Measurements from ENCODE around the gene TXNDC16.

TXNDC16 gene

GRCh38 chr14:52461721-52462120, 90.6 kb downstream of the TXNDC16 start:
- no peak overlapping the region for H3K4me3 ChIP-seq (ENCODE audit: low read depth, low read length)
- no peak for DNase-seq (ENCODE audit: low read depth)
- TF ChIP-seq, protein P1, sequence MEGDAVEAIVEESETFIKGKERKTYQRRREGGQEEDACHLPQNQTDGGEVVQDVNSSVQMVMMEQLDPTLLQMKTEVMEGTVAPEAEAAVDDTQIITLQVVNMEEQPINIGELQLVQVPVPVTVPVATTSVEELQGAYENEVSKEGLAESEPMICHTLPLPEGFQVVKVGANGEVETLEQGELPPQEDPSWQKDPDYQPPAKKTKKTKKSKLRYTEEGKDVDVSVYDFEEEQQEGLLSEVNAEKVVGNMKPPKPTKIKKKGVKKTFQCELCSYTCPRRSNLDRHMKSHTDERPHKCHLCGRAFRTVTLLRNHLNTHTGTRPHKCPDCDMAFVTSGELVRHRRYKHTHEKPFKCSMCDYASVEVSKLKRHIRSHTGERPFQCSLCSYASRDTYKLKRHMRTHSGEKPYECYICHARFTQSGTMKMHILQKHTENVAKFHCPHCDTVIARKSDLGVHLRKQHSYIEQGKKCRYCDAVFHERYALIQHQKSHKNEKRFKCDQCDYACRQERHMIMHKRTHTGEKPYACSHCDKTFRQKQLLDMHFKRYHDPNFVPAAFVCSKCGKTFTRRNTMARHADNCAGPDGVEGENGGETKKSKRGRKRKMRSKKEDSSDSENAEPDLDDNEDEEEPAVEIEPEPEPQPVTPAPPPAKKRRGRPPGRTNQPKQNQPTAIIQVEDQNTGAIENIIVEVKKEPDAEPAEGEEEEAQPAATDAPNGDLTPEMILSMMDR (IDR thresholded peaks at IDR 0.05; ENCODE audit: low read depth, low read length) = no peak
- TF ChIP-seq POLR2A (IDR thresholded peaks at IDR 0.05; ENCODE audit: extremely low read depth, insufficient read length) = no peak
- no peak for TF ChIP-seq MYC (IDR thresholded peaks at IDR 0.05; ENCODE audit: low read depth, low read length)

DNA sequence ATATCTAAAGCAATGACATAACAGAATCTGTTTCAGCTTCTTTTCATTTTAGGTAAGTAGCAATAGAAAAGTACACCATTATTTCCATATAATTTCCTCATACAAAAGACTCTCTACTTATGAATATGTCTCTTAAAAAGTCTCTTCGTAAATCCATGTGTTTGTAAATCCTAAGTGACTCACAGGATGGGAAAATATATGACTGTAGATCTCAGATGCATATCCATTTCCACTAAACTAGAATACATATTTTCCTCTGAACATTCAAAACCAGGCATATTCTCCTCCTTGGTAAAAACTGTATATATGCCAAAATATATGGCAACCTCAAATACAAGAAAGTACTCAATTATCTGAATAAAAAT, 93.6 kb downstream of the TXNDC16 start:
- TF ChIP-seq POLR2A (IDR thresholded peaks at IDR 0.05; ENCODE audit: extremely low read depth, insufficient read length) (no peak), MYC (IDR thresholded peaks at IDR 0.05; ENCODE audit: low read depth, low read length) (no peak)
- TF ChIP-seq, protein P1 (IDR thresholded peaks at IDR 0.05; ENCODE audit: low read depth, low read length) = no peak
- TF ChIP-seq, protein P2, sequence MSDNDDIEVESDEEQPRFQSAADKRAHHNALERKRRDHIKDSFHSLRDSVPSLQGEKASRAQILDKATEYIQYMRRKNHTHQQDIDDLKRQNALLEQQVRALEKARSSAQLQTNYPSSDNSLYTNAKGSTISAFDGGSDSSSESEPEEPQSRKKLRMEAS (IDR thresholded peaks at IDR 0.05; ENCODE audit: low read depth, low read length) = no peak
- DNase-seq (ENCODE audit: low read depth) = no peak
- H3K4me3 ChIP-seq (ENCODE audit: low read depth, low read length) = no peak overlapping the region

DNA sequence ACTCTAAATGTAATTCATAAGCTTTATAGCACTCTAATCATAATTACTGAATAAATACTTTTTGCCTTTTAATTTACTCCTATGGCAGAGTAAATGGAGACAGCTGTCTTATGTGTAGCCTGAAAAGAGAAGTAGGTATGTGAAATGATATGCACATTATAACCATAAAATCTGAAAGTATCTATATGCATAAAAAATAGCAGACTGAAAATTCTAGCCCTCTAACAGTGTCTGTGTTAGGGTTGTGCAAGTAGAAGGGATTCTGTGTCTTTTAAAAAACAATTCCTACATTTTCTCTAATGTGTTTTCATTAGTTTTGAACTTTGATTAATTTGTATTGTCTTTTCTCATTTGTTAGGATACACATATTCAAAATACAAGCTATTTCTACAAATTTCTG, 94.9 kb downstream of the TXNDC16 start:
- no peak overlapping the region for H3K4me3 ChIP-seq (ENCODE audit: low read depth, low read length)
- DNase-seq (ENCODE audit: low read depth) = no peak
- TF ChIP-seq, protein P2 (IDR thresholded peaks at IDR 0.05; ENCODE audit: low read depth, low read length) = no peak
- TF ChIP-seq MYC (IDR thresholded peaks at IDR 0.05; ENCODE audit: low read depth, low read length) = no peak
- TF ChIP-seq, protein P1 (IDR thresholded peaks at IDR 0.05; ENCODE audit: low read depth, low read length) = no peak
- no peak for TF ChIP-seq POLR2A (IDR thresholded peaks at IDR 0.05; ENCODE audit: extremely low read depth, insufficient read length)

DNA sequence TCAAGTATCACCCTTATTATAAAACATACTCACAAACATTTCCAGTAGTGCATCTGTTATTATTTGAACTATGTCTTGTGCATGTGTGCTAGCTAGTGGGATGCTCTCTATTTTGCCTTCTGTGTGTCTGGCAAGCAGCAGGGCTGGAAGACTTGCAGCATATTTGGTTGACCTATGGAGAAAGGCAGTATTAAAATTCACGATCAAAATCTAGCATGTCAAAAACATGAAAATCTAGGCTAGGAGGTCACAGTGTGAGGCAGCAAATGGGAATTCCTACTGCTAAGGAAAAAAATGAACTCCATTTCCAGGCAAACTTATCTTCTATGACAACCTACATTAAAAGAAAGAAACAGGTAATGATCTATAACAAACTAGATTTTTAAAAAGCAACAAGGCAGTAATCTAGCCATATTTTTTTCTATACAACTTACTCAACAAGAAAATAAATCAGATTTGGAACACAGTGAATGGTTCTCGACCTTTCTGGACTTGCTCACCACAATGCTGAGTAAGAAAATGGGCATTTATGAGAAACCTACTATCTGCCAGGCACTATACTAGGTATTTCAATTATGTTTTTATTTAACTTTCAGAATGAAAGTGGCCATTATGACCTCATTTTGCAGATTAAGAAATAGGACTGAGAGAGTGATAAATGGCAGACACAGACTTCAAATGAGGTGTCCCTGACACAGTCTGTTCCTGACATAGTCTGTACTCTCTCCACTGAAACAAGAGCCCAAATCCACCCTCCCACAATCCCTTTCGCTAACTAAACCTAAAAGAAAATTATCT, 96.8 kb downstream of the TXNDC16 start:
- DNase-seq (ENCODE audit: low read depth) = no peak
- H3K4me3 ChIP-seq (ENCODE audit: low read depth, low read length) = no peak overlapping the region
- no peak for TF ChIP-seq POLR2A (IDR thresholded peaks at IDR 0.05; ENCODE audit: extremely low read depth, insufficient read length)
- no peak for TF ChIP-seq MYC (IDR thresholded peaks at IDR 0.05; ENCODE audit: low read depth, low read length)
- TF ChIP-seq, protein P2 (IDR thresholded peaks at IDR 0.05; ENCODE audit: low read depth, low read length) = no peak
- TF ChIP-seq, protein P1 (IDR thresholded peaks at IDR 0.05; ENCODE audit: low read depth, low read length) = no peak

GRCh38 chr14:52447236-52447635, 105.1 kb downstream of the TXNDC16 start:
- no peak for DNase-seq (ENCODE audit: low read depth)
- H3K4me3 ChIP-seq (ENCODE audit: low read depth, low read length) = no peak overlapping the region
- TF ChIP-seq, protein P1 (IDR thresholded peaks at IDR 0.05; ENCODE audit: low read depth, low read length) = no peak
- no peak for TF ChIP-seq MYC (IDR thresholded peaks at IDR 0.05; ENCODE audit: low read depth, low read length)
- TF ChIP-seq, protein P2 (IDR thresholded peaks at IDR 0.05; ENCODE audit: low read depth, low read length) = no peak
- no peak for TF ChIP-seq POLR2A (IDR thresholded peaks at IDR 0.05; ENCODE audit: extremely low read depth, insufficient read length)
